Keratinocyte (primary cell): ENCODE measurements around the gene DNM2.

Experiments
- EZH2 ChIP-seq: IDR thresholded peaks from one replicate; pipeline ENCODE4 v1.6.1; 2012; ENCODE audit warnings: inconsistent platforms, mild to moderate bottlenecking, low read length, moderate library complexity
- TF ChIP-seq, protein P1 (sequence below), 3 experiments: IDR thresholded peaks in 1 of 3; conservative IDR thresholded peaks in 1 of 3; optimal IDR thresholded peaks in 1 of 3; 2 replicates in 2 of 3; 3 replicates in 1 of 3; pipeline versions ENCODE3 to v1.5.1; 2011; ENCODE audit warnings: low read length in 3 of 3, mild to moderate bottlenecking in 3 of 3, moderate library complexity in 2 of 3, control low read depth in 1 of 3, inconsistent platforms in 1 of 3; ENCODE audit not compliant: insufficient read depth in 2 of 3; ENCODE audit errors: extremely low read depth in 1 of 3

DNA sequence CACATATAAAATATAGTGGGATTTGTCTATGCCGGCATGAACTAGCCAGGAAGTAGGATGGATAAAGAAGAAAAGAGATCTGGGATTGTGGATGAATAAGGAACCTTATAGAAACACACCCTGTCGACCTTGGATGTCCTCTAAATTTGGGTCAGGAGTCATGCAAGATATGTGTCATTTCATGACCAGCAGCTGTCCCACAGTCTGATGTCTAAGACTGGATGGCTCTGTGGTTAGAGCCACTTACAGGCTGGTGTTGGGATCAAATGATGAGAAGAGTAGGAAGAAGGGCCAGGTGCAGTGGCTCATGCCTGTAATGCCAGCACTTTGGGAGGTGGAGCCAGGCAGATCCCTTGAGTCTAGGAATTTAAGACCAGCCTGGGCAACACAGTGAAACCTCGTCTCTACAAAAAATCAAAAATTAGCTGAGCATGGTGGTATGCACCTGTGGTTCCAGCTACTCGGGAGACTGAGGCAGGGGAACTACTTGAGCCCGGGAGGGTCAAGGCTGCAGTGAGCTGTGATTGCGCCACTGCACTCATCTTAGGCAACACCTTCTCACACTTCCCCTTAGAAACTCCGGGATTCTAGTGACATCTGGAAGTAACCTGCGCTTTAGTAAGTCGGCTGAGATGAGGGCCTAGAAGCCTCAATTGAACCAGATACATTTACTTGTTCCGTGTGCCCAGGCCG is 87.3 kb downstream of the DNM2 start:
- TF ChIP-seq, protein P1, sequence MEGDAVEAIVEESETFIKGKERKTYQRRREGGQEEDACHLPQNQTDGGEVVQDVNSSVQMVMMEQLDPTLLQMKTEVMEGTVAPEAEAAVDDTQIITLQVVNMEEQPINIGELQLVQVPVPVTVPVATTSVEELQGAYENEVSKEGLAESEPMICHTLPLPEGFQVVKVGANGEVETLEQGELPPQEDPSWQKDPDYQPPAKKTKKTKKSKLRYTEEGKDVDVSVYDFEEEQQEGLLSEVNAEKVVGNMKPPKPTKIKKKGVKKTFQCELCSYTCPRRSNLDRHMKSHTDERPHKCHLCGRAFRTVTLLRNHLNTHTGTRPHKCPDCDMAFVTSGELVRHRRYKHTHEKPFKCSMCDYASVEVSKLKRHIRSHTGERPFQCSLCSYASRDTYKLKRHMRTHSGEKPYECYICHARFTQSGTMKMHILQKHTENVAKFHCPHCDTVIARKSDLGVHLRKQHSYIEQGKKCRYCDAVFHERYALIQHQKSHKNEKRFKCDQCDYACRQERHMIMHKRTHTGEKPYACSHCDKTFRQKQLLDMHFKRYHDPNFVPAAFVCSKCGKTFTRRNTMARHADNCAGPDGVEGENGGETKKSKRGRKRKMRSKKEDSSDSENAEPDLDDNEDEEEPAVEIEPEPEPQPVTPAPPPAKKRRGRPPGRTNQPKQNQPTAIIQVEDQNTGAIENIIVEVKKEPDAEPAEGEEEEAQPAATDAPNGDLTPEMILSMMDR (optimal IDR thresholded peaks at IDR 0.05 in 1 of 3, IDR thresholded peaks at IDR 0.05 in 1 of 3, conservative IDR thresholded peaks at IDR 0.05 in 1 of 3; ENCODE audit: extremely low read depth in 1 of 3, insufficient read depth in 2 of 3, low read length in 3 of 3) = no peak
- no peak for TF ChIP-seq EZH2
